Ishikawa (cell line): ENCODE data around the gene ARHGEF11.

Experiments
- CEBPB ChIP-seq: IDR thresholded peaks from 2 replicates; pipeline ENCODE4 v1.6.1; 2012
- CREB1 ChIP-seq: IDR thresholded peaks from 2 replicates; pipeline ENCODE4 v1.6.1; 2012; ENCODE audit warnings: low read depth
- EGR1 ChIP-seq: IDR thresholded peaks from 2 replicates; pipeline ENCODE4 v1.6.1; 2012
- EP300 ChIP-seq: IDR thresholded peaks from 2 replicates; pipeline ENCODE4 v1.6.1; 2012; ENCODE audit warnings: borderline replicate concordance
- FOXM1 ChIP-seq: IDR thresholded peaks from 2 replicates; pipeline ENCODE4 v1.6.1; 2012; ENCODE audit warnings: low read depth, borderline replicate concordance
- NFIC ChIP-seq: IDR thresholded peaks from 2 replicates; pipeline ENCODE4 v1.6.1; 2012
- RAD21 ChIP-seq: IDR thresholded peaks from 2 replicates; pipeline ENCODE4 v1.6.1; 2012; ENCODE audit warnings: low read depth
- TAF1 ChIP-seq: IDR thresholded peaks from 2 replicates; pipeline ENCODE4 v1.6.1; 2012; ENCODE audit warnings: low read depth, mild to moderate bottlenecking
- TCF12 ChIP-seq: IDR thresholded peaks from 2 replicates; pipeline ENCODE4 v1.6.1; 2012; ENCODE audit warnings: low read depth
- TEAD4 ChIP-seq: IDR thresholded peaks from 2 replicates; pipeline ENCODE4 v1.6.1; 2012
- USF1 ChIP-seq: IDR thresholded peaks from 2 replicates; pipeline ENCODE4 v1.6.1; 2012
- YY1 ChIP-seq: IDR thresholded peaks from 2 replicates; pipeline ENCODE4 v1.6.1; 2012; ENCODE audit warnings: low read depth
- ZBTB7A ChIP-seq: IDR thresholded peaks from 2 replicates; pipeline ENCODE4 v1.6.1; 2012; ENCODE audit warnings: low read depth
- TF ChIP-seq, protein P1 (sequence below): IDR thresholded peaks from 2 replicates; pipeline ENCODE4 v1.6.1; 2012
- TF ChIP-seq, protein P2 (sequence below): IDR thresholded peaks from 2 replicates; pipeline ENCODE4 v1.6.1; 2012; ENCODE audit warnings: low read depth, mild to moderate bottlenecking

The ARHGEF11 gene

DNA sequence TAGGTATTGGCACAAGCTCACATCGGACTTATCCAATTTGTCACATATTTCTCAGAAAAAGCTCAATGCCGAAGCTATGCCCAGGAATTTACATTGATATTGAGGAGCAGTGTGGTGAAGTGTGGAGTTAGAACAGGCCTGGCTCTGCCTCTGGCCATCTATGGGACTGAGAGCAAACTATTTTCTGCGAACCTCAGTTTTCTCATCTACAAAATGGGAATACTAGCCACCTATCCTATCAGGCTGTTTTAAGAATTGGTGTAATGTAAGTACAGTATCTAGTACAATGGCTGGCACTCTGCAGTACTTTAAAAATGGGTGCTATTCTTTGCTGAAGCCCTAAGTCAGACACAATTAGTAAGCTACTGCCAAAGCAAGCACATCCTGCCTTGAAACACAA, 47.2 kb downstream of the ARHGEF11 start:
- no peak for TF ChIP-seq NFIC
- TF ChIP-seq, protein P1, sequence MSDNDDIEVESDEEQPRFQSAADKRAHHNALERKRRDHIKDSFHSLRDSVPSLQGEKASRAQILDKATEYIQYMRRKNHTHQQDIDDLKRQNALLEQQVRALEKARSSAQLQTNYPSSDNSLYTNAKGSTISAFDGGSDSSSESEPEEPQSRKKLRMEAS: no peak
- TF ChIP-seq TCF12: no peak
- no peak for TF ChIP-seq ZBTB7A
- TF ChIP-seq YY1: no peak
- TF ChIP-seq FOXM1: no peak
- TF ChIP-seq RAD21: no peak
- no peak for TF ChIP-seq USF1
- no peak for TF ChIP-seq EP300
- TF ChIP-seq CEBPB: no peak
- no peak for TF ChIP-seq TAF1
- TF ChIP-seq, protein P2, sequence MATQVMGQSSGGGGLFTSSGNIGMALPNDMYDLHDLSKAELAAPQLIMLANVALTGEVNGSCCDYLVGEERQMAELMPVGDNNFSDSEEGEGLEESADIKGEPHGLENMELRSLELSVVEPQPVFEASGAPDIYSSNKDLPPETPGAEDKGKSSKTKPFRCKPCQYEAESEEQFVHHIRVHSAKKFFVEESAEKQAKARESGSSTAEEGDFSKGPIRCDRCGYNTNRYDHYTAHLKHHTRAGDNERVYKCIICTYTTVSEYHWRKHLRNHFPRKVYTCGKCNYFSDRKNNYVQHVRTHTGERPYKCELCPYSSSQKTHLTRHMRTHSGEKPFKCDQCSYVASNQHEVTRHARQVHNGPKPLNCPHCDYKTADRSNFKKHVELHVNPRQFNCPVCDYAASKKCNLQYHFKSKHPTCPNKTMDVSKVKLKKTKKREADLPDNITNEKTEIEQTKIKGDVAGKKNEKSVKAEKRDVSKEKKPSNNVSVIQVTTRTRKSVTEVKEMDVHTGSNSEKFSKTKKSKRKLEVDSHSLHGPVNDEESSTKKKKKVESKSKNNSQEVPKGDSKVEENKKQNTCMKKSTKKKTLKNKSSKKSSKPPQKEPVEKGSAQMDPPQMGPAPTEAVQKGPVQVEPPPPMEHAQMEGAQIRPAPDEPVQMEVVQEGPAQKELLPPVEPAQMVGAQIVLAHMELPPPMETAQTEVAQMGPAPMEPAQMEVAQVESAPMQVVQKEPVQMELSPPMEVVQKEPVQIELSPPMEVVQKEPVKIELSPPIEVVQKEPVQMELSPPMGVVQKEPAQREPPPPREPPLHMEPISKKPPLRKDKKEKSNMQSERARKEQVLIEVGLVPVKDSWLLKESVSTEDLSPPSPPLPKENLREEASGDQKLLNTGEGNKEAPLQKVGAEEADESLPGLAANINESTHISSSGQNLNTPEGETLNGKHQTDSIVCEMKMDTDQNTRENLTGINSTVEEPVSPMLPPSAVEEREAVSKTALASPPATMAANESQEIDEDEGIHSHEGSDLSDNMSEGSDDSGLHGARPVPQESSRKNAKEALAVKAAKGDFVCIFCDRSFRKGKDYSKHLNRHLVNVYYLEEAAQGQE: no peak
- TF ChIP-seq TEAD4: no peak
- no peak for TF ChIP-seq CREB1

DNA sequence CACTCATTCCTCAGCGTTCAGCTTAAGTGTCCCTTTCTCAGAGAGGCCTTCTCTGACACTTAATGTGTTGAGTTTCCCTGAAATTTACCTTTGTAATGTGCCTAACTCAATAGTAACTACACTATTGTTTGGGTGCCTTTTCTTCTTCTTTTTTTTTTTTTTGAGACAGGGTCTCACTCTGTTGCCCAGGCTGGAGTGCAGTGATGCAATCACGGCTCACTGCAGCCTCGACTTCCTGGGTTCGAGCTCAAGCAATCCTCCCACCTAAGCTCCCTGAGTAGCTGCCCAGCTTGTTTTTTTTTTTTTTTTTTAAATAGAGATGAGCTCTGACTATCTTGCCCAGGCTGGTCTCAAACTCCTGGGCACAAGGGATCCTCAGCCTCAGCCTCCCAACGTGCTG, 50.1 kb downstream of the ARHGEF11 start:
- TF ChIP-seq TEAD4: no peak
- no peak for TF ChIP-seq USF1
- TF ChIP-seq CEBPB: no peak

DNA sequence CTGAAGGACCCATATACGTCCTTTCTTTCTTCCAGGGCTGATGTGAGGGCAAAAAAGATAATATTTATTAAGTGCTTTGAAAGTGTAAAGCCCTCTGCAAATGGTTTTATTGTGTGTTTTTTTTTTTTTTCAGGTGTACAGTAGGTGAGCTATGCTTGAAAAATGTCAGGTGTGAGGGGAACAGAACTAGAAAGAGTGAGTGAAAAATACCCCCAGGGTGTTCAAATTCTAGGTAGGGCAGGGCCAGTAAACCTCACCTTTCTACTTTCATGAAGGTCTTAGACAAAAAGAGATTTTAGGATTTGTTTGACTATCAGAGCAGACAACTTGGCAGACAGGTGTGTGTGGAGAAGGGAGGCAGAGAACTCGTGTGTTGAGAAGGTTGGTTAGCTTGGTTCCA, 51.3 kb downstream of the ARHGEF11 start:
- no peak for TF ChIP-seq TAF1
- TF ChIP-seq ZBTB7A: no peak
- TF ChIP-seq FOXM1: no peak
- TF ChIP-seq EGR1: no peak
- no peak for TF ChIP-seq TCF12
- TF ChIP-seq, protein P2: no peak
- no peak for TF ChIP-seq TEAD4

DNA sequence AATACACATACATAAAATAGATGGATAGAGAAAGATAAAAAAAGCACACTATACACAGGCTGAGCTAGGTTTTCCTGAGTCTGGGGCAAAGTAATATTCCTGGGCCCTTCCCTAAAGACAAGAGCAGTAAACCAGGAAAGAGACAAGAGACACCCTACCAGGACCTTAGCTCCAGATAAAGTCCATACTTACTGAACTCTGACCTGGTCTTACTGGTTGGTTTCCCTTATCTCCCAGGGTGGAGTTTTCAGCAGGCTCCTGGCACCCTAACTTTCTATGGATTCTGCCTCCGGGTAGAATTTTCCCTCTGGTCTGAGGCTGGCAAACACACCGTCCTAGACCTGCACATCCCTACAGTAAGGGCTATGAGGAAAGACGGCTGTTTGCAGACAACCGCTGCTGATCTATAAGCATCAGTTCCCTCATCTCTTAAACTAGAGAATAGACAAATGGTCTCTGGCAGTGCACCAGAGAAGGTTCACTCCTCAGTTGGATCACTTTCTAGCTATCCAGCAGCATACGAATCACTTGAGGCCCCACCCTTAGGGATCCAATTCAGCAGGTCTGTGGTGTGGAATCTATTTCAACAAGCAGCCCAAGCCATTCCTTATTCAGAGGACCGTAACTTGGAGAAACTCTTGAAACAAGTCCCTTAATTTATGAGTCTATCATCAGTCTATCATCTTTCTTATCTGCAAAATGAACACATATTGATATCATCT, 52.0 kb downstream of the ARHGEF11 start:
- TF ChIP-seq TEAD4: no peak
- no peak for TF ChIP-seq TAF1

GRCh38 chr1:156992215-156992614, 53.3 kb downstream of the ARHGEF11 start:
- TF ChIP-seq TAF1 (no peak), RAD21 (no peak), TEAD4 (no peak), NFIC (no peak), ZBTB7A (no peak), FOXM1 (no peak), CREB1 (no peak), EP300 (no peak), CEBPB (no peak), TCF12 (no peak), EGR1 (no peak), USF1 (no peak)
- TF ChIP-seq, protein P2: no peak
- TF ChIP-seq, protein P1: no peak
